ENCODE data around the gene LYRM2. TPM values are rescaled to one million over a fixed set of nuclear protein-coding genes. Genes with fewer than 3 reads are reported as not detected.

Gene LYRM2
- total and polyA plus RNA-seq, 2 of the 8 experiments (the other 6 are each of a cell fraction or from before 2014, with no cell fraction given) = 7.3 to 25.7 TPM

GRCh38 chr6:89605861-89606260, 32.7 kb downstream of the LYRM2 start:
- Histone ChIP-seq H4K91ac (replicated peaks; ENCODE audit: insufficient read length, low read length) (no peak overlapping the region), H3K4me3 (ENCODE audit: extremely low read depth in 1 of 4, insufficient read depth in 2 of 4, low read depth in 3 of 4, low read length in 4 of 4) (no peak overlapping the region), H3K79me2 (ENCODE audit: control insufficient read depth in 1 of 2, insufficient read depth in 2 of 2, low read length in 2 of 2) (no peaks in the 10 kb centered on the region), H2BK20ac (ENCODE audit: low read length) (no peak overlapping the region), H4K8ac (ENCODE audit: extremely low read depth, insufficient read depth, low read length) (no peak overlapping the region), H3K23ac (ENCODE audit: insufficient read length) (no peak overlapping the region), H2BK5ac (ENCODE audit: low read depth, low read length) (no peak overlapping the region), H3K9ac (replicated peaks in 1 of 4; ENCODE audit: extremely low read depth in 1 of 4, low read depth in 3 of 4, low read length in 3 of 4) (no peak overlapping the region), H3K27me3 (replicated peaks in 1 of 4; ENCODE audit: control insufficient read depth in 3 of 4, extremely low read depth in 1 of 4, insufficient read depth in 3 of 4, low read length in 3 of 4) (no peaks in the 10 kb centered on the region), H3K9me3 (ENCODE audit: insufficient read depth in 2 of 2, low read depth in 1 of 2, low read length in 1 of 2) (no peaks in the 10 kb centered on the region), H3K79me1 (ENCODE audit: low read depth, low read length) (no peaks in the 10 kb centered on the region), H3K56ac (replicated peaks; ENCODE audit: insufficient read length, low read depth, low read length) (no peak overlapping the region), H3K4me2 (ENCODE audit: insufficient read depth in 1 of 2, low read depth in 2 of 2, low read length in 2 of 2) (no peak overlapping the region), H4K5ac (ENCODE audit: insufficient read length, low read depth, low read length) (no peak overlapping the region), H3K14ac (ENCODE audit: insufficient read length) (no peak overlapping the region), H3K23me2 (ENCODE audit: low read depth, low read length) (no peaks in the 10 kb centered on the region), H2AK5ac (ENCODE audit: low read depth, low read length) (no peak overlapping the region), H2AFZ (ENCODE audit: low read length) (no peak overlapping the region), H3K4me1 (replicated peaks in 1 of 4; ENCODE audit: control insufficient read depth in 3 of 4, insufficient read depth in 4 of 4, low read length in 3 of 4) (no peaks in the 10 kb centered on the region), H3K4ac (replicated peaks; ENCODE audit: insufficient read length, low read depth, low read length) (no peak overlapping the region), H2BK15ac (ENCODE audit: low read length) (no peak overlapping the region), H3K27ac (ENCODE audit: low read depth, low read length) (no peak overlapping the region), H3K18ac (ENCODE audit: extremely low read depth, low read length) (no peak overlapping the region), H4K20me1 (replicated peaks in 1 of 2; ENCODE audit: control insufficient read depth in 1 of 2, insufficient read depth in 2 of 2, low read length in 2 of 2) (no peaks in the 10 kb centered on the region), H2BK12ac (ENCODE audit: low read depth, low read length) (no peak overlapping the region), H3K36me3 (ENCODE audit: control insufficient read depth in 2 of 4, insufficient read depth in 4 of 4, low read length in 3 of 4) (no peaks in the 10 kb centered on the region), H2BK120ac (replicated peaks; ENCODE audit: low read depth, low read length) (no peak overlapping the region)
- FAIRE-seq = no peak
- DNase-seq (ENCODE audit: low read depth in 1 of 2, low spot score in 2 of 2) = no peak
- WGBS, 2 experiments (ENCODE audit: extremely low coverage in 1 of 2, insufficient coverage in 1 of 2, insufficient read length in 1 of 2, insufficient replicate concordance in 2 of 2, low coverage in 1 of 2, low lambda C conversion rate in 2 of 2, missing lambda C conversion rate in 1 of 2) = 91% methylated on average over 5 of the region's 5 CpGs; no CpG with 5 or more reads in 1 of the 2 experiments
- ChIA-PET POLR2A (ENCODE audit: partially characterized antibody) (no interaction called here), CTCF (ENCODE audit: partially characterized antibody) (interaction anchor here (0.6 to 2.4 kb wide), 5 partner anchors 173 to 233 kb away, joined by 4 to 12 read pairs (median 6); partner anchors contain the start of gene ANKRD6)
- TF ChIP-seq CBX8 (IDR thresholded peaks at IDR 0.05; ENCODE audit: borderline replicate concordance, low read depth, low read length) = no peak
- TF ChIP-seq PHF8 (conservative IDR thresholded peaks at IDR 0.05; ENCODE audit: low read depth, low read length) = no peak
- TF ChIP-seq TBP (IDR thresholded peaks at IDR 0.05; ENCODE audit: low read depth, low read length) = no peak
- no peak for TF ChIP-seq E2F6 (IDR thresholded peaks at IDR 0.05)
- no peak for TF ChIP-seq GABPA (IDR thresholded peaks at IDR 0.05; ENCODE audit: borderline replicate concordance, insufficient read depth, low read length)
- no peak for TF ChIP-seq SRF (IDR thresholded peaks at IDR 0.05; ENCODE audit: low read depth, low read length)
- no peak for TF ChIP-seq KDM4A (IDR thresholded peaks at IDR 0.05; ENCODE audit: low read depth, low read length, severe bottlenecking)
- TF ChIP-seq SP4 (IDR thresholded peaks at IDR 0.05; ENCODE audit: low read length) = no peak
- TF ChIP-seq POLR2A (IDR thresholded peaks at IDR 0.05; ENCODE audit: control extremely low read depth in 1 of 2, low read depth in 2 of 2, low read length in 2 of 2) = no peak
- TF ChIP-seq EGR1 (IDR thresholded peaks at IDR 0.05; ENCODE audit: borderline replicate concordance, low read depth, low read length) = no peak
- TF ChIP-seq, protein P1, sequence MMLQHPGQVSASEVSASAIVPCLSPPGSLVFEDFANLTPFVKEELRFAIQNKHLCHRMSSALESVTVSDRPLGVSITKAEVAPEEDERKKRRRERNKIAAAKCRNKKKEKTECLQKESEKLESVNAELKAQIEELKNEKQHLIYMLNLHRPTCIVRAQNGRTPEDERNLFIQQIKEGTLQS (IDR thresholded peaks at IDR 0.05; ENCODE audit: insufficient read depth, low read depth, low read length) = no peak
- TF ChIP-seq GTF2F1 (IDR thresholded peaks at IDR 0.05; ENCODE audit: borderline replicate concordance, low read depth, low read length) = no peak
